ENCODE data around the gene BCL7A.

Gene BCL7A

DNA sequence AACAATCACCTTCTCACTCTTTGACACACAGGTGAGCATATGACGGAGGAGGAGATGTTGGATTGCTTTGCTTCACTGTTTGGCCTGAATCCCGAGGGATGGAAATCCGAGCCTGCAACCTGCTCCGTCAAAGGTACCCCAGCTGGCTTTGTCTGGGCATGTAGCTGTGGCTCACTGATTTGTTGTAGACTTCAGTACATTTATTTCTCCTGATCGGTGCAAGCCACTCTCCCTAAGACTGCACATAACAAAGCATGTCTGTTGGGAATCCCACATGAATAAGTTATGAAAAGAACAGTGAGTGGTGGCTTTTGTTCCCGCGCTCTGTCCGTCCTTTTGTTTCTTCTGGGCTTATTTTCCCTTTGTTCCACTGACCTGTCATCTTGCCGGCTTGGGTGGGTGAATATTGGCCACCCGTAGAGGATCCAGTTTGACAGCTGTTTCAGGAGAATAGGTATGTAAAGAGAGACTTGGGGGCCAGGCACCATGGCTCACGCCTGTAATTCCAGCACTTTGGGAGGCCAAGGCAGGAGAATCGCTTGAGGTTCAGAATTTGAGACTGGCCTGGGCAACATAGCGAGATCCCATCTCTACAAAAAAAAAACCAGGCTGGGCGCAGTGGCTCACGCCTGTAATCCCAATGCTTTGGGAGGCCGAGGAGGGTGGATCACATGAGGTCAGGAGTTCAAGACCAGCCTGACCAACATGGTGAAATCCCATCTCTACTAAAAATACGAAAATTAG lies 20.0 kb upstream of the BCL7A start:
- no peak for DNase-seq

GRCh38 chr12:122003651-122004611 lies 17.8 kb upstream of the BCL7A start:
- no peak for DNase-seq

DNA sequence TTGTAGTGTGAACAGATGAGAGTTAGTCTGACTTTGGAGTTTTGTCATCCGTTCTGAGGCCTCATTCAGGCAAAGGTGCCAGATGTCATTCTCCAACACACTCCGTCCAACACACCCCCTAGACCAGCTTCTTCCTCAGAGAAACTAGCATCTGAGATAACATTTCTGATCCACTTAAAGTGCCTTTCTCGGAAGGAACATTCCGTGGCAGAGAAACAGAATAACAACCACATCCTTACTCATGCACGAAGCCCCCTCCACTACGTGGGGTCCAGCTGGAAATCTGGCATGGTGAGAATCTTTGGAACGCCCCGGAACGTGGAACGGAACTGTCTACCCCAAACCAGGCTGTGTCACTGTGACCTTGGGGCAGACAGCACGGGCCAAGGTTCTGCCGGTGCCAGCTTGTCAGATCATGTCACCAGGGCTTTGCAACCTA lies 17.0 kb upstream of the BCL7A start:
- no peak for DNase-seq

DNA sequence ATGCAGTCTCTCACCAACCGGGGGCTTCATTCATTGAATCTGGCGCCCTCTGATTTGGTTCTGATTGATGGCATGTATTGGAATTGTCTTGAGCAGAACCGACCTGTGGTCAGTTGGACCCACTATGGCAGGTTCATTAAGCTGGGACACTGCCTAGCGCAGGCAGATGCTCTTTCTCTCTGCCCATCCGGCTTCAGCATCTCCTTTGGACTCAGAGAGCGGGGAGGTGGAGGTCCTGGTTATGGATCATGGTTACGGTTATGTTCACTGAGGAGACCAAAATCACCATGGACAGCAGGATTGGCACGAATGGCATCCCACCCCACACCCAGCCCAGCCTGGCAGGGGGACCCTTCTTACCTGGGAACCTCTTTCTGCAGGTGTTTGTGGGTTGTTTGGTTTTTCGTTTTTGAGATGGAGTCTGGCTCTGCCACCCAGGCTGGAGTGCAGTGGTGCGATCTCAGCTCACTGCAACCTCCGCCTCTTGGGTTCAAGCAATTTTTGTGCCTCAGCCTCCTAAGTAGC lies 16.4 kb upstream of the BCL7A start:
- no peak for DNase-seq

GRCh38 chr12:122006186-122006926 lies 15.3 kb upstream of the BCL7A start:
- DNase-seq = no peak

- no peak for DNase-seq
These were observed 11.9 kb upstream of the BCL7A start for GRCh38 chr12:122009741-122010140.

DNA sequence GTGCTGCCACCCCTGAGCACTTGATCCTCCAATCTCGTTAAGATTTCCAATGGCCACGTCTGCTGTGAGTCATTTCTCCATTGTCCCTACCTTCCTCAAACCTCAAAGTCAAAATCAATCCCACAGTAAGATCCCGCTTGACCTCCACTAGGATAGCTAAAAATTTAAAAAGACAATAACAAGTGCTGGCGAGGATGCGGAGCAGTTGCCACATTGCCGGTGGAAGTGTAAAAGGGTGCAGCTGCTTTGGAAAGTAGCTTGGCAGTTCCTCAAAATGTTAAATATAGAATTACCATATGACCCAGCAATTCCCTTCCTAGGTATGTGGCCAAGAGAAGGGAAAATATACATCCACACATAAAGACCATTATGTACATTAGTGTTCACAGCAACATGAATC lies 9.5 kb upstream of the BCL7A start:
- DNase-seq = no peak

DNA sequence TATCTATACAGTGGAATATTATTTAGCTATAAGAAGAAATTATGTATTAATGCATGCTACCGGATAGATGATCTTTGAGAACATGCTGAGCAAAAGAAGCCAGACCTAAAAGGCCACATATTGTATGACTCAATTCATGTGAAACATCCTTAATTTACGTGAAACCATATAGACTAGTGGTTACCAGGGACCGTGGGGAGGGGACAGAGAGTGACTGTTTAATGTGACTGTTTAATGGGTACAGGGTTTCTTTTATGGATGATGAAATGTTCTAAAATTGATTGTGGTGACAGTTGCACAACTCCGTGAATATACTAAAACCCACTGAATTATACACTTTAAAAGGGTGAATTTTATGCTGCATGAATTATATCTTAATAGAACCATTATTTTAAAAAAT lies 8.5 kb upstream of the BCL7A start:
- no peak for DNase-seq

DNA sequence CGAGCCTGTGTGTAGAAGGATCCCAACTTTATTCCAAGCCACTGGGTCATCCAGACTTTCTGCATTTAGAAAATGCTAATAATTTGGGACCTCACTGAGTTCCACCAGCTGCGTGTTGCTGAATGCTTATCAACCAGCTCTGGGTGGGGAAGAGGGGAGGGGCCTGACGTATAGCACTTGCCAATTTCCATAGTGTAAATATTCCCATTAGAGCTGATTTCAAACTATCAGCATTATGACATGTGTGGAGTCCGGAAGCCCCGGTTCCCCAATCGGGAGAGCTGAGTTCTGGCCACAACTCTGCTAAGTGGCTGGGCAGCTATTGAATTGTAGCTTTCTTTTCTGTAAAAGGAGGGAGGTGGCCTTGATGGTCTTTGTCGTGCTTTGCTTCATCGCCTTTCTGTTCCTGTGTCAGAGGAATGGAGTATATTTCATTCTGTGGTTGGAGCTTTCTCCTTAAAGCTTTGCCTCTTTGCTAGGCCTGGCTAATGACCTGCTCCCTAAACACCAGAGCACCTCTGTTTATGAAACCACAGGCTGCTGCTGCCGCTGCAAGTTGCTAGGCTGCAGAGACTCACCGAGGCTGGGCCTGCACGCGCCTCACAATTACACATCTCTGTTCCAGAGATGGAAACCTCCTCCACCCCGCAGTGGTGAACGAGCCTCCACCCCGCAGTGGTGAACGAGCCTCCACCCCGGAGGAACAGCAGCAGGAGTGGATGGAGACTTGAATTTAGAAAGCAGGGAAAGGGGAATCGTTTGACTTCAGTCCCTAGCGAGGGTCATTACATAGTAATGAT lies 7.7 kb upstream of the BCL7A start:
- no peak for DNase-seq

- DNase-seq = no peak
These were observed 6.9 kb upstream of the BCL7A start for GRCh38 chr12:122014781-122015180.

DNA sequence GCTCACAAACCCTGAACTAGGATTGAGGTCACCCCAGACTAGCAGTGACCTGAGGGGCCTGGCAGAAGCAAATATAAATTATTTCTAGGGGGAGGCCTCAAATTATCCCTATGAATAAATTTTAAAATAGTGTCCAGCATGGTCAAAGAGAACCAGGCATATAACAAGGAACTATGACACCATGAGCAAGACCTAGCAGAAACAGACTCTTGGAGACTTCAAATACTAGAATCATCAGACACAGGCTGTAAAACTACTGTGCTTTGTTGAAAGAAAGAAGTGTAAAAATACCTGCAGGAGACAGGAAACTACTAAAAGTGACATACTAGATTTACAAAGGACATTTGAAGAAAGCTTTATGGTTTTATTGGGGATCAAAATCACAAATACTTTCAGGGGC lies 3.2 kb upstream of the BCL7A start:
- no peak for DNase-seq

GRCh38 chr12:122018937-122019336 lies 2.7 kb upstream of the BCL7A start:
- no peak for DNase-seq

GRCh38 chr12:122020795-122021192 lies 890 bp upstream of the BCL7A start:
- DNase-seq = no peak

- peak; percentile 17 to 23 for DNase-seq
These were observed 377 bp upstream of the BCL7A start for GRCh38 chr12:122021193-122021821.

DNA sequence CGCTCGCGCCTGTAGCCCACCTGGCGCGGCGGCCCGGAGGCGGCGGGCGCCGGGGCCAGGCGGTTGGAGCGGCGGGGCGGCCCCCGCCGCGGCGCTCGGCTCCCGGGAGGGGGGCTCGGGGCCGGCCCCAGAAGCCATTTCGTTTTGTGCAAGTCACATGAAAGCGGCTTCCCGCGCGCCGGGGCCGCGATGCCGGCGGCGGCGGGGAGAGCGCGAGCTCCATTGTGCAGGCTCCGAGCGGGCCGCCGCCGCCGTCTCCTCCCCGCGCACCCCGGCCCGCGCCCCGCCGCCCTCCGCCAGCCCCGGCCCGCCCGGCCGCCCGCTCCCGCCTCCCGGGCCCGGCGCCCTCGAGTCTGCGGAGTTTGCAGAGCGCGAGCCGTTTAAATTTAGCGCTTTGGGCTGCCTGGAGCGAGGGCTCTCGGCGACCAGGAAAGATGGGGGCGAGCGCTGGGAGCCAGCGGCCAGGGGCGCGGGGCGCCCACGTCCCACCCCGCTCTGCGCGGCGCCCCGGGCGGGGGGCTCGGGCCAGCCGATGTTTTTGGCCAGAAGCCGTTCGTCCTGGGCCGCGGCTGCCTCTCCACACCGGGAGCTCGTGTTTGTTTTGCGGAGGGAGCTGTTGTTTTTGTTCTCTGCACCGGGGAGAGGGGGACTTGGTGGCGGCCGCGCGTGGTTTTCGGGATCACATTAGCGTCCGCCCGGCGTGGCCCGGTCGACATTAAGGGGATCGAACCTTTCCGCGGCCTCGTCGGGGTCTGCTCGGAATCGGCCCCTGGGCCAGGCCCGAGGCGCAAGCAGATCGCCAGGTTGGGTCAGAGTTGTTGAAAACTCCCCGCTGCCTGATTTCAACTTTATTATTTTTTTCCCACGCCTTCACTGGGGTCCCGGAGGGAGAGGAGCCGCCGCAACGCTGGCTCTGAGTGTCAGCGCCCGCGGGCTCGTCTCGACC lies 982 bp downstream of the BCL7A start:
- DNase-seq = peak; percentile 40 to 41

DNA sequence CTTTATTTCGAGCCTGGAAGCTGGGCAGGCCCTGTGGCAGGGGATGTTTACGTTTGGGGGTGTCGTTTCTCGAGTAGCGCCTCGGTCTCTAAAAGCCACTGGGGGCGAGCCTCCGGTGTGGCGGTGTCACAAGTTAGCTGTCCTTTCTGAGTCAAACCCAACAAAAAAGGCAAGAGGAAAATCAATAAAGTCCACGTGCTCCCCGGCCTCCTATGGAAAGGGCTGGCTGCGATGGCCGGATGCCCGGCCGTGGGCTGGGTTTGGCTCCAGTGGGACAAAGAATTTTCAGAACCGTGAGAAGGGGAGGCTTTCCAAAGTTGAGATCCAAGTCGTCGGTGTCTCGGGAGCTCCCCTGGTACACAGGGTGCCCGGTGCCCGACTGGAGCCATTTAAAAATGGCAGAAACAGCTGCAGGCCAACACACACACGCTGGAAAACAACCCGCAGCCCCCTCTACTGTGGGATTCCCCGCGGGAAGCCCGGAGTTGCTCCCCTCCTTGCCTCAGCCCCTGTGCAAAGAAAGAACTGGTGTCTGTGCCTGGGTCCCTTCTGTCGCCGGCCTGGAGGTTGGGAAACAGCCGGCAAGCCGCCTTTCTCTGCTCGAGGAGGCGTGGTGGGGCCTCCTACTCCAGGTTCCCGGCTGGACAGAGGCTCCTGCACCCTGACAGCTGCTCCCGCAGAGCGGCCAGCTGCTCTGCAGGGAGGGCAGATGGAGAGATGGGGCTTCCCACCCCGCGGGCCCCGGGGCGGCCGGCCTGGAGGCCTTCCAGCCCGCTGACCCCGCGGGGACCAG lies 1.9 kb downstream of the BCL7A start:
- peak in 1 of 2 experiments; percentile 30 for DNase-seq

- DNase-seq = no peak
These were observed 2.6 kb downstream of the BCL7A start for GRCh38 chr12:122024132-122024785.

DNA sequence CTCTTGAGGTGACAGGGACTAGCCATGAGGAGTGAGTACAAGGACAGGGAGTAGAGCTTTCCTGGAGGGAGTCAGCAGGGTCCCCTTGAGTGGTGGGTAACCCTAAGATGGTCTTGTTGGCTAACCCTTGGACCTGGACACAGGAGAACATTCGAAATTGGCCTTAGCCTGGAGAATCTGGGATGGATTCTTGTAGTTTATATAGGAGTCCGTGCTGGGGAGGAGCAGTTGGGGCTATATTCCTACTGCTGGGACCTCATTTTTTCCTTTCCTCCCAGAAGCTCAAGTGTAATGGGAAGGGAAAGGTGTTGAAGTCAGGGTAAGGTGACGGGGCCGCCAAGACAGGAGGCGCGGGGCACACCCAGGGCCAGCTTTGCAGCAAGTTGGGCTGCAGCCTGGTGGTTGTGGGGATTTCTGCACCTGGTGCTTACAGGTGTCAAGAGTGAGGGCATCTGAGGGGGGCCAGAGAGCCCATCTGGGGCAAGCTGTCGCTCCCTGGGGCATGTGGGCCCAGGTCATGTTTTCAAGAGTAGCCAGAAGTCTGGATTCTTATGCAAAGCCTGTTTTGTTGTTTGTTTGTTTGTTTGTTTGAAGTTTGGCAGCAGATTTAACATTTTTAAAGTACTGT lies 5.1 kb downstream of the BCL7A start:
- no peak for DNase-seq

Measured in activated CD4-positive, alpha-beta T cell treated with anti-CD3 and anti-CD28 coated beads, Interleukin-2, amount 50 U/mL, for 48 hours (primary cell).